Motor neuron (in vitro differentiated cells): ENCODE measurements around the gene FXYD7. TPM values are rescaled to one million over a fixed set of nuclear protein-coding genes. Genes with fewer than 3 reads are reported as not detected.
A peak's percentile ranks its signal among the peaks of the same experiment; 100 is the strongest.
"Not testable (repeated sequence)": the region's sequence is repeated elsewhere in the genome, so short reads cannot be mapped to it uniquely, and the experiment has no call there.

Source experiments
- ATAC-seq, 8 experiments: fragments of 200-7000 bp; cut with Tn5 transposase; replicated peaks in 6 of 8; 2 replicates each; pipeline ENCODE4 v1.8.0; 2021; ENCODE audit warnings: mild to moderate bottlenecking in 8 of 8, moderate library complexity in 8 of 8
- H3K27ac ChIP-seq, 2 donors: fragments of 250-450 bp; sonication (Bioruptor Pico); 2 replicates each; pipeline ENCODE4 v1.9.0; 2021; ENCODE audit warnings: antibody characterized with exemption in 2 of 2, mild to moderate bottlenecking in 2 of 2, moderate library complexity in 1 of 2
- H3K4me1 ChIP-seq, 2 donors: fragments of 250-450 bp; sonication (Bioruptor Pico); replicated peaks in 1 of 2; 2 replicates each; pipeline ENCODE4 v1.6.1; 2021; ENCODE audit warnings: antibody characterized with exemption in 2 of 2, mild to moderate bottlenecking in 2 of 2, moderate library complexity in 1 of 2
- H3K4me3 ChIP-seq, 5 donors: fragments of 250-450 bp; sonication (Bioruptor Pico); 2 replicates each; pipeline ENCODE4 v1.9.0; 2021; ENCODE audit warnings: antibody characterized with exemption in 5 of 5, mild to moderate bottlenecking in 5 of 5, moderate library complexity in 4 of 5
- WGBS, 10 experiments: fragments of 450-650 bp; shearing (Covaris generic); methylation state at CpG; one replicate each; pipeline ENCODE4 v1.0.0; 2022; 5-methylcytosine and 5-hydroxymethylcytosine counted together
- in situ Hi-C, 9 experiments: fragments of 400-800 bp; cut with MboI; loops; one replicate each; pipeline ENCODE4 v1.15.0; 2021; ENCODE audit warnings: low sequenced_read_pairs in 9 of 9, low pct_unique_long_range_greater_than_20kb in 2 of 9; ENCODE audit not compliant: unreplicated experiment in 9 of 9
- total RNA-seq, 8 experiments: library from RNA; unstranded; fragments of 300-600 nt; gene quantifications; 2 replicates each; pipeline versions ENCODE4 v1.2.3 to v1.2.4, GENCODE V29; 2022

The FXYD7 gene, protein sequence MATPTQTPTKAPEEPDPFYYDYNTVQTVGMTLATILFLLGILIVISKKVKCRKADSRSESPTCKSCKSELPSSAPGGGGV
- 10 to 100 TPM in 3 of 8 experiments, 1 to 10 TPM in 3, not detected in 2; 1.1 to 27.8 (median 14.5) TPM for total RNA-seq

DNA sequence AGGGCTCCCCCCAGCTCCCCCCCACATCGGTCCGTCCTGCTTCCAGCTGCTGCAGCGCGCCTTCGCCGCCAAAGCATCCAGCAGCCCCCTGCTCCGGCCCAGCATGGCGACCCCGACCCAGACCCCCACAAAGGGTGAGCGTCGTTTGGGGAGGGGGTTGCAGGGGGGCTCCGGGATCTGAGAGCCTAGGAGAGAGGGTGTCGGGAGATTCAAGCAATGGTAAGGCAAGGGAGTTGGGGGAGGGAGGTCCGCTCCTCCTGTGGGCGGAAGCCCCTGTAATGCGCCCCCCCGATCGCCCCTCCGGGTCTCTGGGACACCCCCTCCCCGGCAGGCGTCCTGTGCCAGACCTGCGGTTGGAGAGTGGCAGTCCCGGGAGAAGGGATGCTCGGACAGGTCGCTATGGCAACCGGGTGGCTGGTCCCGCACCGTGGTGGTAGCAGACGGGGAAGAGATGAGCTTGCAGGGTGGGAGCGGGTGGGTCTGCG, at the start of gene FXYD7:
TSS of gene FXYD7 (plus strand) at position 25 of the 485 bp plus-strand sequence. CDS start at position 104, 79 bp downstream.
- Histone ChIP-seq H3K4me1 (peaks cover 40 to 43% of the 10 kb centered on the region in 2 donors), H3K27ac (peak within 1 kb of the TSS; percentile 18 to 63), H3K4me3 (peak within 1 kb of the TSS; percentile 45 to 76 (median 50))
- WGBS, 10 experiments = no CpG with 5 or more reads among the region's 31 CpGs
- in situ Hi-C loops = no loop called here
- ATAC-seq = peak in 5 of 8 experiments; percentile 49 to 67 (median 54)

DNA sequence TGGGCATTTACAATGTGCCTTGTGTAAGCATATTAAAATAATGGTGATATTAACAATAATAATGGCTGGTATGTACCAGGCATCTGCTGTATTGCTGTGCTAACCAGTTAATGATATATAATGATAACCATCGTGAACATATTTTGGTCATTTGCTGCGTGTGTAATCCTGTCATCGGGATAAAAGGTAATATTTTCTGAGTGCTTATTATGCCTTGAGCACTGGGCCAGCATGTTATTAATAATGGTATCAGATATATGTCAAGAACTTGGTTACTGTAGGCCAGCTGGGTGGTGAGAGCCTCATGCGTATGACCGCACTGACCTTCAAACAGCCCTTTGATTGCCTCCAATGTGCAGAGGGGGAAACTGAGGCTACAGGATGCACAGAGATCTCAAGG, 49.6 kb upstream of the FXYD7 start:
- no peak overlapping the region for H3K4me3 ChIP-seq
- WGBS, 10 experiments = 59 to 100% (median 88%) methylated on average over 1 to 5 of the region's 5 CpGs
- in situ Hi-C loops = no loop called here
- no peak overlapping the region for H3K27ac ChIP-seq
- ATAC-seq = no peak
- no peaks in the 10 kb centered on the region for H3K4me1 ChIP-seq

DNA sequence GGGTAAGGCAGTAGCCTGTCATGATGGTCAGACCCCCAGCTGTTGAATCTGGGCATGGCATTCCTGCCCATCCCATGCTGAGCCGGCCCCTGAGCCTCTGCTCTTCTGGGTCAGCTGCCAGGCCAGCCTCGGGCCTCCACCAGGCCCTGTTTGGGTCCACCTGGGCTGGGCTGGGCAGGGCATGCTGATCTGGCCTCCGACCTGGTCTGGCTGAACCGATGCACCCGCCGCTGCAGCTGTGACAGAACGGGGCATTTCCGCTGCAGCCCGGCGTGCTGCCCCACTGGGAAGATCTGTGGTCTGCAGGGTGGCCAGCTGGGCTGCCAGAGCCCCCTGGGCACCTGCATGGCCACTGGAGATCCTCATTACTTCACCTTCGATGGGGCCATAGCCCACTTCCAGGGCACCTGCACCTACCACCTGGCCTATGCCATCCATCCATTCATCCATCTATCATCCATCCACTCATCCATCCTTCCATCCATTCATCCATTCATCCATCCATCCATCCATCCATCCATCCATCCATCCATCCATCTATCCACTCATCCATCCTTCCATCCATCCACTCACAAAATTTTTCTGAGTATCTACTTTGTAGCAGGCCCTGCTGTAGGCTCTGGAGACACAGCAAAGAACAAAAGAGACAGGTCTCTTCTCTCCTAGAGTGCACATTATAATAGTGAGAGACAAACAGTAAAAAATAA, 49.0 kb upstream of the FXYD7 start:
- no peak for ATAC-seq
- no peak overlapping the region for H3K27ac ChIP-seq
- H3K4me1 ChIP-seq = no peaks in the 10 kb centered on the region
- no peak overlapping the region for H3K4me3 ChIP-seq
- in situ Hi-C loops = no loop called here
- WGBS, 10 experiments = 60 to 100% (median 80%) methylated on average over 1 to 3 of the region's 11 CpGs; no CpG with 5 or more reads in 5 of the 10 experiments

DNA sequence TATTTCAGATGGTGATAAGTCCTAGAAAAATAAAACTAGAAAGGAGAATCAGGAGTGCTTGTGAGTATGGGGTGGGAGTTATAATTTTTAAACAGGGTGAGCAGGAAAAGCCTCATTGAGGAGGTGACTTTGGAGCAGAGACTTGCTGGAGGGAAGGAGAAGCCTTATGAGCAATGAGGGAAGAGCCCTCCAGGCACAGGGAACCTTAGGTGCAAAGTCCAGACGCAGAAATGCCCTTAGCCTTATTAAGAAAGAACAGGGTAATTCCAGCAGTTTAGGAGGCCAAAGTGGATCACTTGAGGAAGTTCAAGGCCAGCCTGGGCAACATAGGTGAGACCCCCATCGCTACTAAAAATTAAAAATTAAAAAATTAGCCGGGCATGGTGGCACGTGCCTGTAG, 48.4 kb upstream of the FXYD7 start:
- Histone ChIP-seq H3K4me1 (no peaks in the 10 kb centered on the region), H3K4me3 (no peak overlapping the region), H3K27ac (no peak overlapping the region)
- no peak for ATAC-seq
- 36 to 100% (median 90%) methylated on average over 1 to 4 of the region's 4 CpGs; no CpG with 5 or more reads in 1 of the 10 experiments for WGBS, 10 experiments
- in situ Hi-C loops = no loop called here

DNA sequence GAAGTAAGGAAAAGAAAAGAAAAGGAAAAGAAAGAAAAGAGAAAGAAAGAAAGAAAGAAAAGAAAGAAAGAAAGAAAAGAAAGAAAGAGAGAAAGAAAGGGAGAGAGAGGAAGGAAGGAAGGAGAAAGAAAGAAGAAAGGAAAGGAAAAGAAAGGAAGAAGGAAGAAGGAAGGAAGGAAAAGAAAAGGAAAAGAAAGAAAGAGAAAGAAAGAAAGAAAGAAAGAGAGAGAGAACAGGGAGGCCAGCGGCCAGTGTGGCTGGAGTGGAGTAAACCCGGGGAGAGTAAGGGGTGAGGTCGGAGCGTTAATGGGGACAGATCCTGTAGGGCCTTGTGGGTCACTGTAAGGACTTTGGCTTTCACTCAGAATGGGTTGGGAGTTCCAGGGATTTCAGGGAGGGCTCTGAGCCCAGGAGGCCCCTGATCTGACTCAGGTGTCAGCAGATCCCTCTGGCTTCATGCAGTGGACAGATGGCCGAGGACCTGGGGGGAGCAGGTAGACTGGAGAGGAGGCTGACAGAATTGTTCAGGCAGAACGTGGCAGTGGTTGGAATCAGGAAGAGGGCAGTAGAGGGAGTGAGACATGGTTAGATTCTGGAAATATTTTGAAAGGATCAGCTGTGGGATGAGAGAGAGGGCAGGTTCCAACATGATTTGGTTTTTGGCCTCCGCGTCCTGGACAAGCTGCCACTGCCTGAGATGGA, 47.2 kb upstream of the FXYD7 start:
- no peak for ATAC-seq
- WGBS, 10 experiments = 44 to 94% (median 65%) methylated on average over 3 to 8 of the region's 8 CpGs
- no peak overlapping the region for H3K27ac ChIP-seq
- no peak overlapping the region for H3K4me3 ChIP-seq
- in situ Hi-C loops = no loop called here
- no peaks in the 10 kb centered on the region for H3K4me1 ChIP-seq

DNA sequence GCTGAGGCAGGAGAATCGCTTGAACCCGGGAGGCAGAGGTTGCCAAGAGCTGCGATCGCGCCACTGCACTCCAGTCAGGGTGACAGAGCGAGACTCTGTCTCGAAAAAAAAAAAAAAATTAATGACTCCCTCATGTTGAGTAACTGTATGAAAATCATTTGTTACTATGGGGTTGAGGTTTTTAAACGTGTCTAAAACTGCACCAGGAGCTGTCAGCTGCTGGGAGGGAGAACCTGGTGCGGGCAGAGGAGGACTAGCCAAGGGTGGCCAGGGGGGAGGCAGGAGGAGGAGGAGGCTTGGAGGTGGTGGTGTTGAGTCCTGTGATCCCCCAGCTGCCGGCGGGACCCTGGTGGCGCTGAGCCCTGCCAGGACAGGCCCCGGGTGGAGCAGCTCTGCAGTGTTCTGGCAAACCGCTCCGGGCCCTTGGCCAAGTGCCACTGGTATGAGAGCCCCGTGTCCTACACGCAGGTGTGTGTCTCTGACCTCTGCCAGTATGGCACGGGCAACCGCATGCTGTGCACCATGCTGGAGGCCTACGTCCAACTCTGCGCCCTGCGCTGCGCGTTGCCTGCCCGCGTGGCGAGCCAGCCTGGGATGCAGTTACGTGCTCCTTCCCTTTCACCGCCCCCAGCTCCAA, 44.5 kb upstream of the FXYD7 start:
- ATAC-seq = no peak
- H3K4me3 ChIP-seq = no peak overlapping the region
- H3K4me1 ChIP-seq = no peaks in the 10 kb centered on the region
- 17 to 95% (median 58%) methylated on average over 1 to 22 of the region's 29 CpGs; no CpG with 5 or more reads in 2 of the 10 experiments for WGBS, 10 experiments
- H3K27ac ChIP-seq = no peak overlapping the region
- in situ Hi-C loops = no loop called here

DNA sequence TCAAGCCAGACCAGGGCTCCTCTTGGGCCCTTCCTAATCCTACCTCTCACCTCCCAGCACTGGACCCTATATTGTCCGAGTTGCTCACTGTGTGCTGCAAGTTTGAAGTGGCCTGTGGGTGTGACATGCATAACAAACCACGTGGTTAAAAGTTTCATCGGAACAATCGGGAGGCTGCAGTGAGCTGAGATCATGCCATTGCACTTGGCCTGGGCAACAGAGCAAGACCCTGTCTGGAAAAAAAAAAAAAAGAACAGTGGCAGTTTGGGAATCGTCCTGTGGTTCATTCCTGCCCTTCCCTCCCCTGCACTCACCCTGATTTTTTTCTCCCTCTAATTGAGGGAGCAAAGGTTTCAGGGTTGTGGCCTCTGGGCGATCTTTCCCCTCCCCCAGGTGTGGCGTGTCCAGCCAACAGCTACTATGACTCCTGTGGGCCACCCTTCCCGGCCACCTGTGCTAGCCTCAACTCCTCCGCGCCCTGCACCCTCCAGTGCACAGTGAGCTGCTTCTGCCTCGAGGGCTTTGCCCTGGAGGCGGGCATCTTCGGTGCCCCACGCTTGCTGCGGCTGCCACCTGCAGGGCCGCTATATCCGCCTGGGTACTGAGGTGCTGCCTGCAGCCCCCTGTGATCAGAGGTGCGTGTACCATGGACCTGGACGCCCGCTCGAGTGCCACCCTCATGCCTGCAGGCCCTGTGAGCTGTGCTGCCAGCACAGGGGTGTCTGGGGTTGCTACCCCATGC, 43.7 kb upstream of the FXYD7 start:
- 60 to 80% (median 75%) methylated on average over 1 to 7 of the region's 21 CpGs; no CpG with 5 or more reads in 5 of the 10 experiments for WGBS, 10 experiments
- Histone ChIP-seq H3K27ac (no peak overlapping the region), H3K4me1 (no peaks in the 10 kb centered on the region), H3K4me3 (no peak overlapping the region)
- ATAC-seq = no peak
- in situ Hi-C loops = no loop called here

DNA sequence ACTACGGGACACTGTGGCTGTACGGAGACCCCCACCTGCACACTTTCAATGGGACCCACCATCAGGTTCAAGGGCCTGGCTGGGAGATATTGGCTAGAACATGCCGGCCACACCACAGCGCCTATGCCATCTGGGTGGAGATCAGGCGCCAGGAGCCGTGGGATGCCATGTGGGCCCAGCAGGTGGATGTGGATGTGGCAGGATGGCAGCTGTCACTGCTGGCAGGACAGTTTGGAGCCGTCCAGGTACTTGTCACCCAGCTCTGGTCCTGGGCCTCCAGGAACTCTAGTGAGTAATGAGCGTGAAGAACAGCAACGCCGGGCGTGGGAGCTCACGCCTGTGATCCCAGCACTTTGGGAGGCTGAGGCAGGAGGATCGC, 43.2 kb upstream of the FXYD7 start:
- no peaks in the 10 kb centered on the region for H3K4me1 ChIP-seq
- no peak overlapping the region for H3K4me3 ChIP-seq
- in situ Hi-C loops = no loop called here
- 60 to 100% (median 85%) methylated on average over 1 to 5 of the region's 13 CpGs; no CpG with 5 or more reads in 2 of the 10 experiments for WGBS, 10 experiments
- no peak for ATAC-seq
- no peak overlapping the region for H3K27ac ChIP-seq

DNA sequence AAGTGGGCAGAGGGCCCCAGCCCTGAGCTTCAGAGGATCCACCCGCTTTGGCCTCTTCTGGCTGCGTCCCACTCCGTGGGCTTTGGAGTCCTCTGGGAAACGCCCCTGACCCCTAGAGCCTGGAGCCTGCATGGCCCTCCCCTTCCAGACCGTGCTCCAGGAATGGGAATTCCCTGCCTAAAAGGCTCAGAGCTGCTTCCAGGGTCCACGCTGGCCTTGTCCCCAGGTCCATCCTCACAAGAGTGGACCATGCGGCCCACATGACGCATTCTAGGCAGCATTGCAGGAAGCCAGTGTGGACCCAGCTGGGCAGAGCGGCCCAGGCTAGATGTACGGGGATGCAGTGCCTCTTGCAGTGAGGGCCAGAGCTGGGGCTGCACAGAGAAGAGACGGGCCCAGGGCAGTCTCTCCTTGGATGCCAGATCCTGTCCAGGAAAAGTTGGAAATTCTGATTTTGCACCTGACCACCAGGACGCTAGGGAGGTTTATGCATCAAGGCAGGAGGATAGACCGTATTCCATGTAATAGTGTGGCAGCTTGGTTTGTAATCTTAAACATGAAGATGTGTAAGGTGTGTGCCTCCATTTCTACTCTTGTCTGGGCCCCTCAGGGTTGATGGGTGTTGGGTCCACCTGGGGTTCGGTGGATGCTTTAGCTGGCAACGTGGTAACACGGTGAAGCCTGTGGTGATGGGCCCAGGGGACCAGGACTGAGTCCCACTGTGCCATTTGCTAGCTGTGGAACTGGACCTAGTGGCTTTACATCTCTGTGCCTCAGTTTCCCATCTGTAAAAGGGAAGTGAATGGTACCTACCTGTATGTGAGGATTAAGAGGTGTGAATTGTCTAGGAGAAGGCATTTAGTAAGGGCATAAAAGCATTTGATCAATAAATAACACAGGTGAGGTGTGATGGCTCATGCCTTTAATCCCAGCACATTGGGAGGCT, 42.2 kb upstream of the FXYD7 start:
- Histone ChIP-seq H3K4me3 (no peak overlapping the region), H3K4me1 (no peaks in the 10 kb centered on the region), H3K27ac (no peak overlapping the region)
- 40 to 68% (median 51%) methylated on average over 1 to 9 of the region's 16 CpGs; no CpG with 5 or more reads in 4 of the 10 experiments for WGBS, 10 experiments
- in situ Hi-C loops = no loop called here
- peak in 2 of 8 experiments; percentile 20 to 71 for ATAC-seq

DNA sequence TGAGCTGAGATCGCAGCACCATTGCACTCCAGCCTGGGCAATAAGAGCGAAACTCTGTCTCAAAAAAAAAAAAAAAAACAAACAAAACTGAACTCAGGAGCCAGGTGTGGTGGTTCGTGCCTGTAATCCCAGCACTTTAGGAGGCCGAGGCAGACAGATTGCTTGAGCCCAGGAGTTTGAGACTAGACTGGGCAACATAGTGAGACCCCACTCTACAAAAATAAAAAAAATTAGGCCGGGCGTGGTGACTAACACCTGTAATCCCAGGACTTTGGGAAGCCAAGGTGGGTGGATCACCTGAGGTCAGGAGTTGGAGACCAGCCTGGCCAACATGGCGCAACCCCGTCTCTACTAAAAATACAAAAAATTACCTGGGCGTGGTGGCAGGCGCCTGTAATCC, 41.1 kb upstream of the FXYD7 start:
- H3K4me3 ChIP-seq, in situ Hi-C loops, H3K4me1 ChIP-seq, H3K27ac ChIP-seq, ATAC-seq: not testable (repeated sequence)
- WGBS, 10 experiments = 59 to 100% (median 89%) methylated on average over 2 to 6 of the region's 10 CpGs; no CpG with 5 or more reads in 2 of the 10 experiments

DNA sequence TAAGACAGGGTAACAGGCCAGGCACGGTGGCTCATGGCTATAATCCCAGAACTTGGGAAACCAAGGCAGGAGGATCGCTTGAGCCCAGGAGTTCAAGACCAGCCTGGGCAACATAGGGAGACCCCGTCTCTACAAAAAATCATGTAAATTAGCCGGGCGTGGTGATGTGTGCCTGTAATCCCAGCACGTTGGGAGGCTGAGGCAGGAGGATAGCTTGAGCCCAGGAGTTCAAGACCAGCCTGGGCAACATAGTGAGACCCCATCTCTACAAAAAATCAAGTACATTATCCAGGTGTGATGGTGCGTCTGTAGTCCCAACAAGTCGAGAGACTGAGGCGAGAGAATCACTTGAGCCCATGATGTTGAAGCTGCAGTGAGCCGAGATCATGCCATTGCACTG, 39.4 kb upstream of the FXYD7 start:
- in situ Hi-C loops, ATAC-seq, H3K27ac ChIP-seq, H3K4me3 ChIP-seq, H3K4me1 ChIP-seq: not testable (repeated sequence)
- WGBS, 10 experiments = 33 to 100% (median 73%) methylated on average over 1 to 8 of the region's 10 CpGs; no CpG with 5 or more reads in 3 of the 10 experiments

DNA sequence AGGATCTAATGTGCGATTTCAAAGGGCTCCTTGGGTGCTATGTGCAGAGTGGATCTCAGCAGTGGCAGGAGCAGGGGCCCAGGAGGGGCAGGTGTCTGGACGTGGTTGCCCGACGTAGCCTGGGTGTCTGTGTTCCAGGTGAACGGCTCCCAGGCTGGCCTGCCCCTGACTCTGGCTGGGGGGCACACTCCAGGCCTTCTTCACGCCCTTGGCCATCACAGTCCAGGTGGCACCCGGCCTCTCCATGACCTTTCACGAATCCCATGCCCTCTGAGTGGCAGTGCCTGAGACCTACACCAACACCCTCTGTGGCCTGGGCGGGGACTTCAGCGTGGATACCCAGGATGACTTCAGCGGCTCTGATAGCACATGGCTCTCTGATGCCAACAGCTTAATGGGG, 38.7 kb upstream of the FXYD7 start:
- Histone ChIP-seq H3K4me1 (no peaks in the 10 kb centered on the region), H3K27ac (no peak overlapping the region), H3K4me3 (no peak overlapping the region)
- no peak for ATAC-seq
- WGBS, 10 experiments = 80 to 100% (median 84%) methylated on average over 1 to 6 of the region's 11 CpGs; no CpG with 5 or more reads in 5 of the 10 experiments
- in situ Hi-C loops = no loop called here
